Muscle layer of duodenum (tissue), 2 donors: ENCODE data around the gene RYK.

Source experiments
- H3K27ac ChIP-seq: one replicate; pipeline ENCODE4 v1.7.0; 2013; ENCODE audit warnings: mild to moderate bottlenecking, low read length
- H3K27me3 ChIP-seq: one replicate; pipeline ENCODE4 v1.7.0; 2013; ENCODE audit warnings: low read depth, mild to moderate bottlenecking, control low read depth, low read length
- H3K36me3 ChIP-seq, 2 donors: one replicate each; pipeline ENCODE4 v1.7.0; 2013; ENCODE audit warnings: low read length in 2 of 2, control low read depth in 1 of 2, mild to moderate bottlenecking in 1 of 2; ENCODE audit not compliant: insufficient read depth in 2 of 2, control insufficient read depth in 1 of 2
- H3K4me1 ChIP-seq, 2 donors: one replicate each; pipeline ENCODE4 v1.7.0; 2013; ENCODE audit warnings: low read length in 2 of 2, mild to moderate bottlenecking in 2 of 2, control low read depth in 1 of 2, moderate library complexity in 1 of 2; ENCODE audit not compliant: insufficient read depth in 2 of 2, control insufficient read depth in 1 of 2
- H3K4me3 ChIP-seq, 2 donors: one replicate each; pipeline ENCODE4 v1.7.0; 2013; ENCODE audit warnings: low read length in 2 of 2, low read depth in 1 of 2, mild to moderate bottlenecking in 1 of 2
- H3K9me3 ChIP-seq, 2 donors: one replicate each; pipeline ENCODE4 v1.7.0; 2013; ENCODE audit warnings: low read length in 2 of 2, control low read depth in 1 of 2, mild to moderate bottlenecking in 1 of 2; ENCODE audit not compliant: control insufficient read depth in 1 of 2
- donor health status: healthy.

The RYK gene

GRCh38 chr3:134250717-134251220 is at the start of gene RYK:
Gene RYK (minus strand): TSS chr3:134250859. CDS start chr3:134250654, 205 bp downstream.
- Histone ChIP-seq H3K36me3 (no peaks in the 10 kb centered on the region), H3K4me3 (peak within 1 kb of the TSS; percentile 67 to 81), H3K27ac (peak within 1 kb of the TSS; percentile 73), H3K27me3 (no peaks in the 10 kb centered on the region), H3K4me1 (peaks cover 0 to 36% of the 10 kb centered on the region in 2 donors), H3K9me3 (no peaks in the 10 kb centered on the region)

GRCh38 chr3:134299888-134300206 is 49.2 kb upstream of the RYK start:
- no peak overlapping the region for H3K4me3 ChIP-seq
- no peaks in the 10 kb centered on the region for H3K36me3 ChIP-seq
- H3K4me1 ChIP-seq = no peaks in the 10 kb centered on the region
- no peaks in the 10 kb centered on the region for H3K27me3 ChIP-seq
- H3K9me3 ChIP-seq = peaks cover 0 to 4% of the 10 kb centered on the region in 2 donors
- no peak overlapping the region for H3K27ac ChIP-seq

GRCh38 chr3:134299185-134299887 is 48.7 kb upstream of the RYK start:
- H3K4me3 ChIP-seq = no peak overlapping the region
- H3K9me3 ChIP-seq = peaks cover 0 to 4% of the 10 kb centered on the region in 2 donors
- no peaks in the 10 kb centered on the region for H3K36me3 ChIP-seq
- no peaks in the 10 kb centered on the region for H3K27me3 ChIP-seq
- H3K4me1 ChIP-seq = no peaks in the 10 kb centered on the region
- no peak overlapping the region for H3K27ac ChIP-seq

- H3K27ac ChIP-seq = no peak overlapping the region
- no peaks in the 10 kb centered on the region for H3K36me3 ChIP-seq
- H3K9me3 ChIP-seq = peaks cover 0 to 4% of the 10 kb centered on the region in 2 donors
- no peaks in the 10 kb centered on the region for H3K27me3 ChIP-seq
- H3K4me3 ChIP-seq = no peak overlapping the region
- H3K4me1 ChIP-seq = no peaks in the 10 kb centered on the region
Observed at GRCh38 chr3:134298249-134298648, 47.6 kb upstream of the RYK start.

GRCh38 chr3:134296616-134297015 is 46.0 kb upstream of the RYK start:
- Histone ChIP-seq H3K4me1 (peaks cover 0 to under 1% of the 10 kb centered on the region in 2 donors), H3K27ac (no peak overlapping the region), H3K4me3 (no peak overlapping the region), H3K36me3 (no peaks in the 10 kb centered on the region), H3K27me3 (no peaks in the 10 kb centered on the region), H3K9me3 (peaks cover 0 to 4% of the 10 kb centered on the region in 2 donors)

GRCh38 chr3:134295930-134296329 is 45.3 kb upstream of the RYK start:
- no peaks in the 10 kb centered on the region for H3K27me3 ChIP-seq
- peaks cover 0 to 8% of the 10 kb centered on the region in 2 donors for H3K4me1 ChIP-seq
- no peak overlapping the region for H3K27ac ChIP-seq
- H3K9me3 ChIP-seq = peaks cover 0 to 4% of the 10 kb centered on the region in 2 donors
- no peaks in the 10 kb centered on the region for H3K36me3 ChIP-seq
- H3K4me3 ChIP-seq = no peak overlapping the region

- no peaks in the 10 kb centered on the region for H3K27me3 ChIP-seq
- no peak overlapping the region for H3K4me3 ChIP-seq
- peaks cover 0 to 4% of the 10 kb centered on the region in 2 donors for H3K9me3 ChIP-seq
- H3K4me1 ChIP-seq = peaks cover 0 to 8% of the 10 kb centered on the region in 2 donors
- H3K36me3 ChIP-seq = no peaks in the 10 kb centered on the region
- no peak overlapping the region for H3K27ac ChIP-seq
Observed at GRCh38 chr3:134294302-134295280, 43.9 kb upstream of the RYK start.

- Histone ChIP-seq H3K36me3 (no peaks in the 10 kb centered on the region), H3K4me3 (no peak overlapping the region), H3K9me3 (peaks cover 0 to 4% of the 10 kb centered on the region in 2 donors), H3K4me1 (peaks cover 0 to 14% of the 10 kb centered on the region in 2 donors), H3K27ac (no peak overlapping the region), H3K27me3 (no peaks in the 10 kb centered on the region)
Observed at GRCh38 chr3:134291319-134292254, 40.9 kb upstream of the RYK start.

GRCh38 chr3:134287512-134287911 is 36.9 kb upstream of the RYK start:
- no peak overlapping the region for H3K4me3 ChIP-seq
- H3K9me3 ChIP-seq = no peaks in the 10 kb centered on the region
- H3K36me3 ChIP-seq = no peaks in the 10 kb centered on the region
- H3K27ac ChIP-seq = no peak overlapping the region
- no peaks in the 10 kb centered on the region for H3K27me3 ChIP-seq
- peaks cover 0 to 14% of the 10 kb centered on the region in 2 donors for H3K4me1 ChIP-seq

- no peaks in the 10 kb centered on the region for H3K36me3 ChIP-seq
- H3K27me3 ChIP-seq = no peaks in the 10 kb centered on the region
- H3K4me3 ChIP-seq = no peak overlapping the region
- H3K4me1 ChIP-seq = peaks cover 0 to 6% of the 10 kb centered on the region in 2 donors
- no peaks in the 10 kb centered on the region for H3K9me3 ChIP-seq
- H3K27ac ChIP-seq = no peak overlapping the region
Observed at GRCh38 chr3:134284438-134284837, 33.8 kb upstream of the RYK start.
